Measurements from ENCODE around the gene DQX1.
"Not testable (repeated sequence)": the region's sequence is repeated elsewhere in the genome, so short reads cannot be mapped to it uniquely, and the experiment has no call there.

The DQX1 gene

DNA sequence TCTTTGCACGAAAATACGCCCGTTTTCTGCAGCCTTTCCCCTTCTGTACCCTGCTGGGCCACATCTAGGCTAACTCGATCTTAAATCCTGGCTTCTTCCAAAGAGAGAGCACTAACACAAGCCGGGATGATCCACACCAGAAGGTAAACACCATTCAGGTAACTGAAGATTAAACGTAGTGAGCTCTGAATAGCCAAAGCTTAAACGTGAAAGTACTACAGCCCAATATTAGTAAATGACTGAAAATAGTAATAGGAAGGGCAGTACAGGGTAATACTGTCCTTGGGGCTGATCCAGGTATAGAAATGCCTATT, 53.1 kb downstream of the DQX1 start:
- TF ChIP-seq, protein P1, sequence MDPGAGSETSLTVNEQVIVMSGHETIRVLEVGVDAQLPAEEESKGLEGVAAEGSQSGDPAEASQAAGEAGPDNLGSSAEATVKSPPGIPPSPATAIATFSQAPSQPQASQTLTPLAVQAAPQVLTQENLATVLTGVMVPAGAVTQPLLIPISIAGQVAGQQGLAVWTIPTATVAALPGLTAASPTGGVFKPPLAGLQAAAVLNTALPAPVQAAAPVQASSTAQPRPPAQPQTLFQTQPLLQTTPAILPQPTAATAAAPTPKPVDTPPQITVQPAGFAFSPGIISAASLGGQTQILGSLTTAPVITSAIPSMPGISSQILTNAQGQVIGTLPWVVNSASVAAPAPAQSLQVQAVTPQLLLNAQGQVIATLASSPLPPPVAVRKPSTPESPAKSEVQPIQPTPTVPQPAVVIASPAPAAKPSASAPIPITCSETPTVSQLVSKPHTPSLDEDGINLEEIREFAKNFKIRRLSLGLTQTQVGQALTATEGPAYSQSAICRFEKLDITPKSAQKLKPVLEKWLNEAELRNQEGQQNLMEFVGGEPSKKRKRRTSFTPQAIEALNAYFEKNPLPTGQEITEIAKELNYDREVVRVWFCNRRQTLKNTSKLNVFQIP (CRISPR knock-in tag; IDR thresholded peaks at IDR 0.05; ENCODE audit: borderline replicate concordance, low read depth): no peak
- TF ChIP-seq ZFP30 (CRISPR knock-in tag; IDR thresholded peaks at IDR 0.05): no peak
- TF ChIP-seq ESRRG (CRISPR knock-in tag; IDR thresholded peaks at IDR 0.05): no peak
- no peak for TF ChIP-seq ARNTL (CRISPR knock-in tag; IDR thresholded peaks at IDR 0.05; ENCODE audit: borderline replicate concordance, low read depth)
- no peak for TF ChIP-seq ISL1 (CRISPR knock-in tag; IDR thresholded peaks at IDR 0.05)
- TF ChIP-seq ZNF8 (CRISPR knock-in tag; IDR thresholded peaks at IDR 0.05): no peak
- no peak for TF ChIP-seq ZC3H10 (CRISPR knock-in tag; IDR thresholded peaks at IDR 0.05)
- peak; percentile 4 for ATAC-seq

DNA sequence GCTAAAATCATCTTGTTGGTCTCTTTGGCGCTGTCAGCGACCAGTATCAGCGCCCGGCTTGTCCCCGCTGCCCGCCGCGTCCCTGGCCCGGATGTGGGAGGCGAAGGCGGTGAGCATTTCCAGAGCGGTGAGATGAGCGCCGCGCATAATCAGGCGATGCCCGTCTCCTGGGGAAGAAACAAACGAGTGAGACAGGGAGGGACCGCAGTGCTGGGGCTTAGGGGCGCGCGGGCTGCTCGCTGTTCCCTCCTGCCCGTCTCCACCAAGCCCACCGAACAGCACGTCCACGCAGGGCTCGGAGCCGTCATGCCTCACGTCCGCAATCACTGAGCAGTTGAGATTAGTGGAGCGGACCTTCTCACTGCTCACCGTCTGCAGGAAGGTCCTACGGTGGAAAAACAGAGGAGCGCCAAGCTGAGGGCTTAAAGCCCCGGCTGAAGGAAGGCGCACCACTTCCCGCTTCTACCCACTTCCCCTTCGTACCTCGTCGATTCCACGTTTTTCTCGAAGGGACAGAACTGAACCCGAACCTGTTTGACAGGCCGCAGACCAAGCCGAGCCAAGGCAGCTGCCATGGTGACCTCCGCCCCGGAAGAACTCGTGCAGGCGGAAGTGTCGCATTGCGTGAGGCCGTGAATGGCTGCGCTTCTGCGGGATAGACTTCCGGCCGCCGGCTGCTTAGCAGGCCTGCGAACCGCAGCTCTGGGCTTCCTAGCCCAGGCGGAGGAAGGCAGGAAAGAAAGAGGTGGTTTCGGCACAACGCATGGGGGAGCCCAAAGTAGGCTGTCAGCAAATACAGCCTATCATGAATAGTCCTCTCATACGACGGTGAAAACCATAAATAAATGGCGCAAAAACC, 53.7 kb downstream of the DQX1 start, which contains the start of gene MRPL53:
MRPL53 (minus strand) TSS at position 595 of the 859 bp plus-strand sequence; CDS start at position 575, 20 bp downstream.
- ATAC-seq: peak; percentile 91
- TF ChIP-seq RARB (CRISPR knock-in tag; IDR thresholded peaks at IDR 0.05): 0 out of 2 replicates have a peak, but pooled peaks have one; percentile 11
- TF ChIP-seq, protein P2, sequence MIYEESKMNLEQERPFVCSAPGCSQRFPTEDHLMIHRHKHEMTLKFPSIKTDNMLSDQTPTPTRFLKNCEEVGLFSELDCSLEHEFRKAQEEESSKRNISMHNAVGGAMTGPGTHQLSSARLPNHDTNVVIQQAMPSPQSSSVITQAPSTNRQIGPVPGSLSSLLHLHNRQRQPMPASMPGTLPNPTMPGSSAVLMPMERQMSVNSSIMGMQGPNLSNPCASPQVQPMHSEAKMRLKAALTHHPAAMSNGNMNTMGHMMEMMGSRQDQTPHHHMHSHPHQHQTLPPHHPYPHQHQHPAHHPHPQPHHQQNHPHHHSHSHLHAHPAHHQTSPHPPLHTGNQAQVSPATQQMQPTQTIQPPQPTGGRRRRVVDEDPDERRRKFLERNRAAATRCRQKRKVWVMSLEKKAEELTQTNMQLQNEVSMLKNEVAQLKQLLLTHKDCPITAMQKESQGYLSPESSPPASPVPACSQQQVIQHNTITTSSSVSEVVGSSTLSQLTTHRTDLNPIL (CRISPR knock-in tag; IDR thresholded peaks at IDR 0.05; ENCODE audit: low read depth): no peak
- no peak for TF ChIP-seq ZNF70 (CRISPR knock-in tag; IDR thresholded peaks at IDR 0.05)
- peak; percentile 61; the same call in 1 of the 2 replicates for TF ChIP-seq ZFP3 (CRISPR knock-in tag; IDR thresholded peaks at IDR 0.05)
- TF ChIP-seq, protein P3, sequence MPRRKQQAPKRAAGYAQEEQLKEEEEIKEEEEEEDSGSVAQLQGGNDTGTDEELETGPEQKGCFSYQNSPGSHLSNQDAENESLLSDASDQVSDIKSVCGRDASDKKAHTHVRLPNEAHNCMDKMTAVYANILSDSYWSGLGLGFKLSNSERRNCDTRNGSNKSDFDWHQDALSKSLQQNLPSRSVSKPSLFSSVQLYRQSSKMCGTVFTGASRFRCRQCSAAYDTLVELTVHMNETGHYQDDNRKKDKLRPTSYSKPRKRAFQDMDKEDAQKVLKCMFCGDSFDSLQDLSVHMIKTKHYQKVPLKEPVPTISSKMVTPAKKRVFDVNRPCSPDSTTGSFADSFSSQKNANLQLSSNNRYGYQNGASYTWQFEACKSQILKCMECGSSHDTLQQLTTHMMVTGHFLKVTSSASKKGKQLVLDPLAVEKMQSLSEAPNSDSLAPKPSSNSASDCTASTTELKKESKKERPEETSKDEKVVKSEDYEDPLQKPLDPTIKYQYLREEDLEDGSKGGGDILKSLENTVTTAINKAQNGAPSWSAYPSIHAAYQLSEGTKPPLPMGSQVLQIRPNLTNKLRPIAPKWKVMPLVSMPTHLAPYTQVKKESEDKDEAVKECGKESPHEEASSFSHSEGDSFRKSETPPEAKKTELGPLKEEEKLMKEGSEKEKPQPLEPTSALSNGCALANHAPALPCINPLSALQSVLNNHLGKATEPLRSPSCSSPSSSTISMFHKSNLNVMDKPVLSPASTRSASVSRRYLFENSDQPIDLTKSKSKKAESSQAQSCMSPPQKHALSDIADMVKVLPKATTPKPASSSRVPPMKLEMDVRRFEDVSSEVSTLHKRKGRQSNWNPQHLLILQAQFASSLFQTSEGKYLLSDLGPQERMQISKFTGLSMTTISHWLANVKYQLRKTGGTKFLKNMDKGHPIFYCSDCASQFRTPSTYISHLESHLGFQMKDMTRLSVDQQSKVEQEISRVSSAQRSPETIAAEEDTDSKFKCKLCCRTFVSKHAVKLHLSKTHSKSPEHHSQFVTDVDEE (CRISPR knock-in tag; IDR thresholded peaks at IDR 0.05): no peak; the same call in 1 of the 2 replicates
- TF ChIP-seq CSDC2 (CRISPR knock-in tag; IDR thresholded peaks at IDR 0.05): no peak
- no peak for TF ChIP-seq PPARA (CRISPR knock-in tag; IDR thresholded peaks at IDR 0.05; ENCODE audit: borderline replicate concordance)
- TF ChIP-seq ZC3H10 (CRISPR knock-in tag; IDR thresholded peaks at IDR 0.05): no peak
- TF ChIP-seq, protein P1 (CRISPR knock-in tag; IDR thresholded peaks at IDR 0.05; ENCODE audit: borderline replicate concordance, low read depth): 0 out of 2 replicates have a peak, but pooled peaks have one; percentile 70
- TF ChIP-seq TCF4 (CRISPR knock-in tag; IDR thresholded peaks at IDR 0.05; ENCODE audit: borderline replicate concordance): 0 out of 2 replicates have a peak, but pooled peaks have one; percentile 15
- TF ChIP-seq GLIS3 (CRISPR knock-in tag; IDR thresholded peaks at IDR 0.05): peak; percentile 86
- TF ChIP-seq BACH2 (CRISPR knock-in tag; IDR thresholded peaks at IDR 0.05; ENCODE audit: borderline replicate concordance): no peak
- no peak for TF ChIP-seq ZNF565 (CRISPR knock-in tag; conservative IDR thresholded peaks at IDR 0.05; ENCODE audit: low read depth)

DNA sequence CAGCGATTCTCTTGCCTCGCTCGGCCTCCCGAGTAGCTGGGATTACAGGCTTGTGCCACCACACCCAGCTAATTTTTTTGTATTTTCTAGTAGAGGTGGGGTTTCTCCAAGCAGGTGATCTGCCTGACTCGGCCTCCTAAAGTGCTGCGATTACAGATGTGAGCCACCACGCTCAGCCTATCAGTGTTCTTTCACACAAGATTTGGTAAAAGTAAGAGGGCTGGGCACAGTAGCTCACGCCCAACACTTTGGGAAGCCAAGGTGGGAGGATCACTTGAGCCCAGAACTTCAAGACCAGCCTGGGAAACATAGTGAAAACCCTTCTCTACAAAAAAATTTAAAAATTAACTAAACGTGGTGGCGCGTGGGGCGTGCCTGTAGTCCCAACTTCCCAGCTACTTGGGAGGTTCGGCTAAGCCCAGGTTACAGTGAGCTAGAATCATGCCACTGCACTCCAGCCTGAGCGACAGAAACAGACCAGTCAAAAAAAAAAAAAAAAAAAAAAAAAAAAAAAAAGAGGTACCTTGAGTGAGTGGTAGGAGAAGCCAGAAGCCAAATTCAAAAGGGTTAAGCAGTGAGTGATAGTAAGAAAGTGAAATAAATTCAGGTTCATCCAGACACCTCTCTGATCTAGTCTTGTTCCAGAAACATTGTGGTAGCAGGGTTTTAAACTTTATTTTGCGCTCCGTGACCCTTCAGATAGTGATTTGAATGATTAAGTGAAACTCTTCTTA, 54.5 kb downstream of the DQX1 start:
- TF ChIP-seq ZFP3 (CRISPR knock-in tag; IDR thresholded peaks at IDR 0.05) (no peak), GLIS3 (CRISPR knock-in tag; IDR thresholded peaks at IDR 0.05) (no peak), SNAI2 (CRISPR knock-in tag; IDR thresholded peaks at IDR 0.05) (no peak), RARB (CRISPR knock-in tag; IDR thresholded peaks at IDR 0.05) (no peak), PPARA (CRISPR knock-in tag; IDR thresholded peaks at IDR 0.05; ENCODE audit: borderline replicate concordance) (no peak), ZNF565 (CRISPR knock-in tag; conservative IDR thresholded peaks at IDR 0.05; ENCODE audit: low read depth) (no peak), ZFP30 (CRISPR knock-in tag; IDR thresholded peaks at IDR 0.05) (no peak), OSR1 (CRISPR knock-in tag; IDR thresholded peaks at IDR 0.05) (no peak), CSDC2 (CRISPR knock-in tag; IDR thresholded peaks at IDR 0.05) (no peak), ESRRG (CRISPR knock-in tag; IDR thresholded peaks at IDR 0.05) (no peak), ZNF70 (CRISPR knock-in tag; IDR thresholded peaks at IDR 0.05) (no peak), ARNTL (CRISPR knock-in tag; IDR thresholded peaks at IDR 0.05; ENCODE audit: borderline replicate concordance, low read depth) (no peak)
- TF ChIP-seq, protein P2 (CRISPR knock-in tag; IDR thresholded peaks at IDR 0.05; ENCODE audit: low read depth): no peak
- ATAC-seq: peak; percentile 3; the same call in 2 of the 3 replicates

DNA sequence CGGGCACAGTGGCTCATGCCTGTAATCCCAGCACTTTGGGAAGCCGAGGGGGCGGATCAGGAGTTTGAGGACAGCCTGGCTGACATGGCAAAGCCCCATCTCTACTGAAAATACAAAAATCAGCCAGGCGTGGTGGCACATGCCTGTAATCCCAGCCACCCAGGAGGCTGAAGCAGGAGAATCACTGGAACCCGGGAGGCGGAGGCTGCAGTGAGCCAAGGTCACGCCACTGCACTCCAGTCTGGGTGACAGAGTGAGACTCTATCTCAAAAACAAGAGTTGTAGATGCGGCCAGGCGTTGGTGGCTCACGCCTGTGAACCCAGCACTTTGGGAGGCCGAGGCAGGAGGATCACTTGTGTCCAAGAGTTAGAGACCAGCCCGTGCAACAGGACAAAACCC, 55.3 kb downstream of the DQX1 start:
- not testable (repeated sequence) for ATAC-seq

Data from SK-N-SH treated with all-trans-retinoic acid at 6 μM for 48 hours (cell line).